Brain microvascular endothelial cell (primary cell): ENCODE results near the gene GTPBP10.

Experiments
- DNase-seq: peaks from one replicate; pipeline ENCODE4 v3.0.0-alpha.2; 2020
- H3K27ac ChIP-seq: fragments of 250-450 bp; sonication (Bioruptor Pico); 2 replicates; pipeline ENCODE4 v1.5.1; 2020; ENCODE audit warnings: mild to moderate bottlenecking, moderate library complexity
- H3K27me3 ChIP-seq: fragments of 250-450 bp; sonication (Bioruptor Pico); replicated peaks from 2 replicates; pipeline ENCODE4 v1.5.1; 2020; ENCODE audit warnings: mild to moderate bottlenecking
- H3K36me3 ChIP-seq: fragments of 250-450 bp; sonication (Bioruptor Pico); replicated peaks from 2 replicates; pipeline ENCODE4 v1.5.1; 2020; ENCODE audit warnings: mild to moderate bottlenecking
- H3K4me3 ChIP-seq: 2 replicates; pipeline ENCODE4 v1.5.1; 2011; ENCODE audit warnings: low read depth, mild to moderate bottlenecking, control low read depth, low read length, moderate library complexity
- CTCF ChIP-seq: IDR thresholded peaks from 2 replicates; pipeline ENCODE4 v1.5.1; 2011; ENCODE audit warnings: low read depth, mild to moderate bottlenecking, moderate library complexity, low read length, control low read depth, inconsistent platforms; ENCODE audit errors: missing control alignments
- in situ Hi-C: cut with HindIII; loops from 2 replicates; pipeline ENCODE4 v1.10.0; 2017; ENCODE audit warnings: low sequenced_read_pairs, low pct_ligation_motif_present

GTPBP10 gene

GRCh38 chr7:90402785-90403173 lies 56.3 kb downstream of the GTPBP10 start:
- peak overlapping the region; percentile 100 for H3K27ac ChIP-seq

DNA sequence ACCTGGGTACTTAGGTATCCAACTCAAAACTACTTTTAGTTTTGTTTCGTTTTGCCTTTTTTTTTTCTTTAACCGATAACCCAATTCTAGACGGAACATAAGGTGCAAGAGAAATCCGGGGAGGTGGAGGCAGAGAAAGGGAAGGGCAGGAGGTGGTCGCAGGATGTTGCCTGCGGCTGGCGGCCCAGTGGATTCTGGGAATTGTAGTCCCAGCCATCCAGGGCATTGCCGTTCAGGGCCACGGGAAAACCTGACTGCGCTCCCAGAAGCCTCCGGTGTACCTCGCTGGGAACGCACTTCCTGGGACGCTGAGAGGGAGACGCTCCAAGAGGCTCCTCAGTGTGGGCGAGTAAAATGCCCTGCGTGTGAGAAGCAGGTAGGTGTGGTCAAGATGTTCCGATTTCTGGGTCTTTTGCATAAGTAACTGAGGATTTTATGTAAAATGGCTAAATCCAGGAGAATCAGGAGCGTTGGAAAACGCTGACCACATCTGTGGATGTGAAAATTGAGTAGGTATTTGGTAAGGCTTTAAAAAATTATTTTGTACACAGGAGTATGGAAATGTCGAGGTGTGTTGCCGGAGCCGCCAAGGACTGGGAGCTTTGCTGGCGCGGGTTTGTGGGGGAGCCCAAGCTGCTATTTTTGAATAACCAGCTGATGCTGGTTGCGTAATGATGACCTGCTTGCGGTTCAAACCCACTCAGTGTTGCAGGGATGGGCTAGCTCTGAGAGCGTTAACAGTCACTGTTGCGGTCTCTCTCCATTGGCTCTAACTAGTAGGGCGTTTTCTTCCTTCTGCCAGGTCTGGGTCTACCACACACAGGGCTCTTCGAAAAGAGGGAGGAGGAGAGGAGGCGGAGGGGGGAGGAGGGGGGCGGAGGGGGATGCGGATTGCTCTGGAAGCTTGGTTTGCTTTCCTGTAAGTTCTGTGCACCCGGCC lies 56.9 kb downstream of the GTPBP10 start, which contains the start of gene CLDN12:
Gene CLDN12 (plus strand): TSS at position 288 of the 940 bp plus-strand sequence. CDS start 9,216 bp downstream, outside the sequence.
- in situ Hi-C loops: no loop called here
- peak; percentile 98 for DNase-seq

More at GRCh38 chr7:90402785-90403173, 56.3 kb downstream of the GTPBP10 start:
- TF ChIP-seq CTCF: no peak
- Histone ChIP-seq H3K4me3 (peak overlapping the region; percentile 84), H3K36me3 (peaks cover 5% of the 10 kb centered on the region), H3K27me3 (no peaks in the 10 kb centered on the region)
- in situ Hi-C loops: no loop called here
- DNase-seq: no peak

GRCh38 chr7:90404777-90405176 lies 58.3 kb downstream of the GTPBP10 start:
- no peaks in the 10 kb centered on the region for H3K27me3 ChIP-seq
- peaks cover 8% of the 10 kb centered on the region for H3K36me3 ChIP-seq
- in situ Hi-C loops: no loop called here
- peak overlapping the region; percentile 49 for H3K27ac ChIP-seq
- DNase-seq: peak; percentile 12
- TF ChIP-seq CTCF: no peak
- H3K4me3 ChIP-seq: no peak overlapping the region

More for the DNA sequence above, 56.9 kb downstream of the GTPBP10 start, which contains the start of gene CLDN12:
- no peaks in the 10 kb centered on the region for H3K27me3 ChIP-seq
- TF ChIP-seq CTCF: no peak
- peak within 1 kb of the TSS; percentile 100 for H3K27ac ChIP-seq
- peaks cover 5% of the 10 kb centered on the region for H3K36me3 ChIP-seq
- peak within 1 kb of the TSS; percentile 84 for H3K4me3 ChIP-seq

DNA sequence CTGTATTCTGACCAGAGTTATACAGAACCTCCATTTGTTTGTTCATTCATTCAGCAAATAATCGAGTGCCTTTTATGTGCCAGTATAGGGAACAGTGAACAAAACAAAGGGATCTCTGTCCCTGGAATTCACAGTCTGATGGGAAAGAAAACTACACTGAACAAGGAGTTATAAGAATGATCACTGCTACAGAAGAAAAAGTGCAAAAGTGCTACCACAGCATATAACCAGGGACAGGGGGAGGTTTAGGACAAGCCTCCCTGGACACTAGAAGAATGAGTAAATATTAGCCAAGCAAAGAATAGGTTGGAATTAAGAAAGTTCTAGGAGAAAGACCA lies 60.9 kb downstream of the GTPBP10 start:
- peaks cover 10% of the 10 kb centered on the region for H3K36me3 ChIP-seq
- H3K27ac ChIP-seq: no peak overlapping the region
- no peaks in the 10 kb centered on the region for H3K27me3 ChIP-seq
- no peak for TF ChIP-seq CTCF
- H3K4me3 ChIP-seq: no peak overlapping the region
- in situ Hi-C loops: no loop called here
- no peak for DNase-seq

GRCh38 chr7:90408142-90408541 lies 61.6 kb downstream of the GTPBP10 start:
- TF ChIP-seq CTCF: no peak
- H3K27me3 ChIP-seq: no peaks in the 10 kb centered on the region
- H3K4me3 ChIP-seq: no peak overlapping the region
- no peak for DNase-seq
- in situ Hi-C loops: no loop called here
- H3K36me3 ChIP-seq: peaks cover 17% of the 10 kb centered on the region
- H3K27ac ChIP-seq: no peak overlapping the region
